HG02852 (cell line): ENCODE data around the gene PSMD5.
A peak's percentile ranks its signal among the peaks of the same experiment; 100 is the strongest.

Experiments
- ATAC-seq: cut with Tn5 transposase; IDR thresholded peaks from one replicate; pipeline ENCODE4 v1.9.1; 2021; ENCODE audit warnings: mild to moderate bottlenecking, moderate library complexity; ENCODE audit not compliant: unreplicated experiment

Gene PSMD5

GRCh38 chr9:120875195-120875565 is 32.5 kb upstream of the PSMD5 start:
- no peak for ATAC-seq

- no peak for ATAC-seq
These were observed 31.8 kb upstream of the PSMD5 start for GRCh38 chr9:120874226-120875194.

GRCh38 chr9:120873512-120873911 is 30.8 kb upstream of the PSMD5 start:
- ATAC-seq = no peak

GRCh38 chr9:120872791-120873502 is 30.2 kb upstream of the PSMD5 start:
- no peak for ATAC-seq

GRCh38 chr9:120870206-120870605 is 27.5 kb upstream of the PSMD5 start:
- ATAC-seq = no peak

GRCh38 chr9:120869726-120870125 is 27.0 kb upstream of the PSMD5 start:
- no peak for ATAC-seq

GRCh38 chr9:120869360-120869687 is 26.6 kb upstream of the PSMD5 start:
- no peak for ATAC-seq

- ATAC-seq = peak; percentile 89
These were observed 26.1 kb upstream of the PSMD5 start for GRCh38 chr9:120868676-120869359.

GRCh38 chr9:120868339-120868675 is 25.6 kb upstream of the PSMD5 start:
- ATAC-seq = no peak

- no peak for ATAC-seq
These were observed 25.1 kb upstream of the PSMD5 start for GRCh38 chr9:120867676-120868338.

GRCh38 chr9:120866651-120867050 is 23.9 kb upstream of the PSMD5 start:
- ATAC-seq = no peak

- ATAC-seq = no peak
These were observed 23.1 kb upstream of the PSMD5 start for GRCh38 chr9:120865809-120866208.

GRCh38 chr9:120865176-120865575 is 22.5 kb upstream of the PSMD5 start:
- no peak for ATAC-seq

GRCh38 chr9:120864719-120865118 is 22.0 kb upstream of the PSMD5 start:
- no peak for ATAC-seq

- no peak for ATAC-seq
These were observed 21.1 kb upstream of the PSMD5 start for GRCh38 chr9:120863833-120864232.

- no peak for ATAC-seq
These were observed 19.7 kb upstream of the PSMD5 start for GRCh38 chr9:120862452-120862851.

GRCh38 chr9:120861935-120862334 is 19.2 kb upstream of the PSMD5 start:
- no peak for ATAC-seq

- ATAC-seq = no peak
These were observed 17.4 kb upstream of the PSMD5 start for GRCh38 chr9:120860083-120860482.

- ATAC-seq = no peak
These were observed 16.6 kb upstream of the PSMD5 start for GRCh38 chr9:120859361-120859760.

- ATAC-seq = no peak
These were observed 15.2 kb upstream of the PSMD5 start for GRCh38 chr9:120857902-120858301.

GRCh38 chr9:120857481-120857880 is 14.8 kb upstream of the PSMD5 start:
- no peak for ATAC-seq
